Measurements from ENCODE around the gene CCL1.
"Not testable (repeated sequence)": the region's sequence is repeated elsewhere in the genome, so short reads cannot be mapped to it uniquely, and the experiment has no call there.

The CCL1 gene

DNA sequence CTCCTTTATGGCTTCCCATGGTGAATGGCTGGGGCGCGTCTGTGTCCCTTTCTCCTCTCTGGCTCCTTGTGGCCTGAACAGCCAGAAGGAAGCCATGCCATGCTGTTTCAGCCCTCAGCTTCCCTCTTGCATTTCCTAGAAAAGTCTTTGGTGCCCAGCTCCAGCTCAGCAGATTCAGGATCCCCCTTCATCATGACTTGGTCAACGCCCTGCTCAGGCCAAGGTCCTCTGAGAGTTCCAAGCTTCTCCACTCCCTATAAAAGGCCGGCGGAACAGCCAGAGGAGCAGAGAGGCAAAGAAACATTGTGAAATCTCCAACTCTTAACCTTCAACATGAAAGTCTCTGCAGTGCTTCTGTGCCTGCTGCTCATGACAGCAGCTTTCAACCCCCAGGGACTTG lies 6.8 kb downstream of the CCL1 start, which contains the start of gene CCL13:
Gene CCL13, plus strand, starts transcription at position 287 of the 400 bp plus-strand sequence. Its CDS starts 47 bp downstream, at position 334.
- DNase-seq = no peak

DNA sequence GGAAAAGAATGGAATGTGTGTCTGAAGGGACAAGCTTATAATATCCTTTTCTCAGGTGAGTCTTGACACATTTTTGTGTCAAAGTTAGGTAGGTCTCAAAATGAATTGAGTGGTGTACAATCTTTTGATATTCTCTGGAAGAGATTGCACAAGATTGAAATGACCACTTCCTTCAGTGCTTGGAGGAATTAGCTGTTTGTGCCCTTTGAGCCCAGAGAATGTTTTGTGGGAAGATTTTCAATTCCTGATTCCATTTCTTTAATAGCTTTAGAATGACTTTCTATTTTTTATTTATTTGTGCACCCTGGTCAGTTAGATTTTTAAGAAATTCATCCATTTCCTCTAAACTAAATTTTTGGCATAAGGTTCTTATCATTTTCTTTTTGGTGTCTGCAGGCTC lies 8.4 kb downstream of the CCL1 start:
- DNase-seq = no peak

DNA sequence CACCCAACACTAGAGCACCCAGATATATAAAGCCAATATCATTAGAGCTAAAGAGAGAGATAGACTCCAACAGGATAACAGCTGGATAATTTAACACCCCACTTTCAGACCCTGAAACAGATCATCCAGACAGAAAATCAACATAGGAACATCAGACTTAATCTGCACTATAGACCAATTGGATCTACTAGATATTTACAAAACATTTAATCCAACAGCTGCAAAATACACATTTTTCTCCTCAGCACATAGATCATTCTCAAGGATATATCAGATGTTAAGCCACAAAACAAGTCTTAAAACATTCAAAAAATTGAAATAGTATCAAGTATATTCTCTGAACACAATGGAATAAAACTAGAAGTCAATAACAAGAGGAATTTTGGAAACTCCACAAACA lies 10.8 kb downstream of the CCL1 start:
- no peak for DNase-seq

DNA sequence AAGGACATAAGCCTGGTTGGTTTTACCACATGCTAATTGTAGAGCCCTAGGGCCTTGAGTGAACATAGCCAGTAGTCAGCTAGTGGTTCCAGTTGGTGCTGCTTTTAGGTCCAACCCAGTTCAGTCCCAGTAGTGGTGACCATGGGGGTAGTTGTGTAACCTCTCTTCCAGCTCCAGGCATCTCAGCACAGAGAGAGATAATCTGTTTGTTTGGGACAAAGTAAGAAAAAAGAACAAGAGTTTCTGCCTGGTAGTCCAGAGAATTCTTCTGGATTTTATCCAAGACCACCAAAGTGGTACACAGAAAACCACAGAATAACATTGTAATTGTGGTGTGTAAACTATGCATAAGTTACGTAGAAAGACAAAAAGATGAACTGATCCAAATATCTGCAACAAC lies 11.9 kb downstream of the CCL1 start:
- DNase-seq = no peak

DNA sequence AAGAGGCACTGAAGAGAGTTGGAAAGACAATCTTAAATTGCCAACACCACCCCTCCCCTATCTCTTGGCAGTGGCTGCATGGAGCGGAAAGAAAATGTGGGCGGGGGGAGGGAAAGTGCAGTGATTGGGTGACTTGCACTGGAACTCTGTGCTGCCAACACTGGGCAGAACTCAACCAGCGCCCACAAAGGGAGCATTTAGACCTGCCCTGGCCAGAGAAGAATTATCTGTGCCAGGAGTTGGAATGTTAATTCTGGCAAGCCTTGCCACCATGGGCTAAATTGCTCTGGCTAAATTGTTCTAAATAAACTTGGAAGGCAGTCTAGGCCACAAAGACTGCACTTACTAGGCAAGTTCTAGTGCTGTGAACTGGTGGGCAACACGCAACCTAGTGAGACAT lies 13.3 kb downstream of the CCL1 start:
- DNase-seq = no peak

DNA sequence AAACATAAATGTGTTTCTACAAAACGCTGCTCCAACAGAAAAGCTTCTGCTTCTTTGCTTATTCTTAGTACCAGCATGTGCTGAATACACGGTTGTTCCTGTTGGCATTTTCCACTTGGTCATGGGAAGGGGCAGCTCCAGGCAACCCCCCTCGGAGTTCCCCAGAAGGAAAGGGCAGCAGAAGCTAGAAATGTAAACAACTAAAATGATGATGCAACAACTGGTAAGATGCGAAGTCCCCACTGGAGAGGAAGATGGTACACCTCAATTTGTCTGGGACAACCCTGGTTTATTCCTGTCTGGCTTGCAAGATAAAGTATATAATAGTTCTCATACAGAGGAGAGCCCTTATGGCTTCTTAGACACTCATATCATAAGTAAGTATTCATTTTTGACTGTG lies 16.0 kb downstream of the CCL1 start:
- DNase-seq = no peak

DNA sequence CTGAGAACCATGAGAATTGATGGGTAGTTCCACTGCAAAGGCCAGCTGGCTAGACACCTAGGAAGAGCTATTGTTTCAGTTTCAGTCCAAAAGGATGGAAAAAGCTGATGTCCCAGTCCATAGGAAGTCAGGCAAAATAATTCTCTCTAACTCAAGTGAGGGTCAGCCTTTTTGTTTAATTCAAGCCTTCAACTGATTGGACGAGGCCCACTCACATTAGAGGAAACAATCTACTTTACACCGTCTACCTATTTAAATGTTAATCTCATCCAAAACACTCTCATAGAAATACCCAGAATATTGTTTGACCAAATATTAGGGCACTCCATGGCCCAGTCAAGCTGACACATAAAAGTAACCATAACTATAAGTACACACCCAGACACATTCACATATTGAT lies 21.1 kb downstream of the CCL1 start:
- no peak for DNase-seq

DNA sequence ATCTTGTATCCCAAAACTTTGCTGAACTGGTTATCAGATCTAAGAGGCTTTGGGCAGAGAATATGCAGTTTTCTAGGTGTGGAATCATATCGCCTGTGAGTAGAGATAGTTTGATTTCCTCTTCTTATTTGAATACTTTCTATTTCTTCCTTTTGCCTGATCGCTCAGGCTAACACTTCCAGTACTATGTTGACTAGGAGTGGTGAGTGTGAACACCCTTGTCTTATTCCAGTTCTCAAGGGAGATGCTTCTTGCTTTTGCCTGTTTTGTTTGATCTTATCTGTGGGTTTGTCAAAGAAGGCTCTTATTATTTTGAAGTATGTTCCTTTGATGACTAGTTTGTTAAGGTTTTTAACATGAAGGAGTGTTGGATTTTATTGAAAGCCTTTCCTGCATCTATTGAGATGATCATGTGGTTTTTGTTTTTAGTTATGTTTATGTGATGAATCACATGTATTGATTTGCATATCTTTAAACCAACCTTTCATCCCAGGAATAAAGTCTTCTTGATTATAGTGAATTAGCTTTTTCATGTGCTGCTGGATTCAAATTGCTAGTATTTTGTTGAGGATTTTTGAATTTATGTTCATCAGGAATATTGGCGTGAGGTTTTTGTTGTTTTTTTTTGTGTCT lies 23.8 kb downstream of the CCL1 start:
- no peak for DNase-seq

DNA sequence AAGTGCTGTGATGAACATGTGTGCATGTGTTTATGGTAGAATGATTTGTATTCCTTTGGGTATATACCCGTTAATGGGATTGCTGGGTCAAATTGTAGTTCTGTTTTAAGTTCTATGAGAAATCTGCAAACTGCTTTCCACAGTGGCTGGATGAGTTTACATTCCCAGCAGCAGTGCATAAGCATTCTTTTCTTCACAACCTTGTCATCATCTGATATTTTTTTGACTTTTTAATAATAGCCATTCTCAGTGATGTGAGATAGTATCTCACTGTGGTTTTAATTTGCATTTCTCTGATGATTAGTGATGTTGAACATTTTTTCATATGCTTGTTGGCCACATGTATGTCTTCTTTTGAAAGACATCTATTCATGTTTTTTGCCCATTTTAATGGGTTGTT lies 25.3 kb downstream of the CCL1 start:
- DNase-seq = no peak

DNA sequence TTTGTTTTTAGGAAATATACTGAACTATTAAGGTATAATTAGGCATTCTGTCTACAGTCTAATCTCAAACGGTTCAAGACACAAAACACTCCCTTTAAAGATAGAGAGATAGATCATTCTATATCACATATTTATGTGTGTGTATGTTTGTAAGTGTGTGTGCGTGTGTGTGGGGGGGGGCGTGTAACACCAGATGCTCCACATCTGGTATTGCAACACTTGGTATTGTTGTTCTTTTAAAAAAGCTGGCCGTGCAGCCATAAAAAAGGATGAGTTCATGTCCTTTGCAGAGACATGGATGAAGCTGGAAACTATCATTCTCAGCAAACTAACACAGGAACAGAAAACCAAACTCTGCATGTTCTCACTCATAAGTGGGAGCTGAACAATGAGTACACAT lies 35.5 kb downstream of the CCL1 start:
- DNase-seq = not testable (repeated sequence)

DNA sequence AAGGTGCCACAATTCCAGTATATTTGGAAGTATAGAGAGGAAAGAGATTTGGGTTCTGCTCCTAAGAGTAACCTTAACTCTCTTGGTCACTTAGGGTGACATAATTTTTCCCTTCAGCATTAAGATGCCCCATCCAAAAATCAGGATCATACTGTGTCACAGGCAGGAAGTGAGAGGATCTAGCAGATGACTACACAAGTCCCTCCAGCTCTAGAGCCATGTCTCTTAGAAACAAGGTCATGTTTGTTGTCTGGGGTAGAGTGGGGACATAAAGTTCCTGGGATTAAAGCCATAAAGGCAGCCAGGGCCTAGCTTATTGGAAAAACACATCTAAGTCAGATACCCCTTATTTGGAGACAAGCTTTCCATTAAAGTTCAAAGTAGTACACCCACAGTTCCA lies 41.1 kb downstream of the CCL1 start:
- DNase-seq = no peak

DNA sequence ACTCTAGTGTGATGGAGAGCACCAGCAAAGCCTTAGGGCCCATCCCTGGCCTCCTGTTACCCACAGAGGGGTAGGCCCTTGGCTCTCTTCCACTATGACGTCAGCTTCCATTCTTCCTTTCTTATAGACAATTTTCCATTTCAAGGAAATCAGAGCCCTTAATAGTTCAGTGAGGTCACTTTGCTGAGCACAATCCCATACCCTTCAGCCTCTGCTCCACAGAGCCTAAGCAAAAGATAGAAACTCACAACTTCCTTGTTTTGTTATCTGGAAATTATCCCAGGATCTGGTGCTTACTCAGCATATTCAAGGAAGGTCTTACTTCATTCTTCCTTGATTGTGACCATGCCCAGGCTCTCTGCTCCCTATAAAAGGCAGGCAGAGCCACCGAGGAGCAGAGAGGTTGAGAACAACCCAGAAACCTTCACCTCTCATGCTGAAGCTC lies 44.0 kb downstream of the CCL1 start, which contains the start of gene CCL8:
Gene CCL8, plus strand, starts transcription at position 397 of the 445 bp plus-strand sequence. CDS start 67 bp downstream, outside the sequence.
- DNase-seq = no peak

DNA sequence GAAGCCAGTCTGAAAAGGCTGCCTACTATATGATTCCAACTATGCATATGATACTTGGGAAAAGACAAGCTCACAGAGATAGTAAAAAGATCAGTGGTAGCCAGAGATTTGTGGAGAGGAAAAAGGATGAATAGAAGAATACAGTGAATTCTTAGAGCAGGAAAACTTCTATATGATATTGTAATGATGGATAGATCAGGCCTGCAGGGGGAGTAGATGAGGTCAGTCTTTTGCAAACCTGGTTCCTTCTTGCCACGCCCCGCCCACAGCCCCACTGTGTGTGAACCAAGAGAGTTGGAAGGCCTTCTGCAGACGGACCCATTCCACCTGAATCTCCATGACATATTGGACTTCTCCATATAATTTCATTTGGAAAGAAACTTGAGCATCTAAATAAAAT lies 44.6 kb downstream of the CCL1 start:
- DNase-seq = no peak

DNA sequence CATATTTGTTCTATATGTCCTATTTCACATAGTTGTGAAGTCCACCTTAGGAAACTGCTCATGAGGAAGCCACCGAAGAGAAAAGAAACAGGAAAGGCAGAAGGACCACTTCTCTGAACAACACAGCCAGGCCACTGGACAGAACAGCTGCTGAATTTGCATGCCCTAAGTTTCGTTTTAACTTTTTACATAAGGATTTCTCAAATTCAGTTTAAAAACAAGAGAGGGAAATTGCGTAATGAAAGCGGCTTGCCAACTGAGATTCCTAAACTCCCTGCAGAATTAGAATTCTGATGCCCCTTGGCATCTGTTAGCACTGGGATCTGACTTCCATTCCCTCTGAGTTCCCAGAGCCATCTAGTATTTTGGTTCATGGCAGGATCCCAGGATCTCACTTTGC lies 48.8 kb downstream of the CCL1 start:
- no peak for DNase-seq

DNA sequence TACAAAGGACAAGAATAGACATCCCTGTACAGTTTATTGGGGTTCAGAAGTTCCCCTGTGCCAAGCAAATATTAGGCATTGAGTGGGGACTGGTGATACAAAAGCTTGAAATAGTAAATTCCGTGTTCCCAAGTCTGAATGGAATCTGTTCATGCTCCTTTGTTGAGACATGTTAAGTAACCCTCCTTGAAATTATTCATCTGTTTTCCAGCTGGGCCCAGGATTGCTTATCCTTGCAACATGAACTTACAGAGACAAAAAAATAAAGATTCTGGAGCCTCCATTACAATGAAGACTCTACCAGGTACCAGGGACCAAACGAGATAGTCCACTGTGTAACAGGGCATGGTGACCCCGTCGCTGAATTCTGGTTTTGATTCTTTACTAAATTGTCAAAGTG lies 49.9 kb downstream of the CCL1 start:
- DNase-seq = no peak

DNA sequence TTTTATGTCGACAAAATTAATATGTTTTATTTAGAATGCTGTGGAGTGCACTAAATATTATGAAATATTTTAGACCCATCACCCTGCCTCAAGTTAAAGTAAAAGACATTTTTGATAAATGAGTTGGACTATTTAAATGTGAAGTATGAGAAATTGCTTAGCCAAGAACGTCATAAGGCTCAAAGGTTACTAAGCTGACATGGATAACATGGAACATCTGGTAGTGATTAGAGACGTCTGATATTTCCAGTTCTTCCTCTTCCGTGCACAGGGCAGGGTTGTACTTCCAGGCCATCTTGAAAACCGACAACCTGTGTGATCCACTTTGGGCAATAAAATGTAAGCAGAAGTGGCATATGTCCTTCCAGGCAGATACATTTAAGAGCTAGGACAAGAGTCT lies 51.0 kb downstream of the CCL1 start:
- no peak for DNase-seq

DNA sequence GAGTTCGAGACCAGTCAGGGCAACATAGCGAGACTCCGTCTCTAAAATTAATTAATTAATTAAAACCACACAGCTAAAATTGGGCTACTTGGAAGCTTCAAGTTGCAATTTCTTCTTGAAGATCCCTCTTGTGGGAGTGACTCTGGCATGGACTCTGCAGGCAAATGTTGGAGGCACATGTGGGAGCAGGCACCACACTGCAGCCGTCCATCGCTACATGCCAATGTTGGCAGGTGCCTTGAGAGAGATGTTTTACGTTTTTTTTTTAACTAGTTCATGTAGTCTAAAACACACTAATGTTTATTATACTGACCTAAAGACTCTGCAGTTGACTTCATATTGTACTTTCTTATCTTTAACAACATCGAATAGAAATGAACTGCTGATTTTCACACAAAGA lies 51.7 kb downstream of the CCL1 start:
- no peak for DNase-seq
